Spinal cord (tissue), 10 donors: Measurements from ENCODE around the gene GAPDHS. TPM values are rescaled to one million over a fixed set of nuclear protein-coding genes. Genes with fewer than 3 reads are reported as not detected.

Source experiments
- DNase-seq, 6 donors: peaks; one replicate each; pipeline versions ENCODE4 v3.0.0 to v3.0.0-alpha.2; 2013 to 2015; ENCODE audit warnings: low spot score in 6 of 6, low read depth in 4 of 6
- H3K27ac ChIP-seq: one replicate; pipeline ENCODE4 v1.5.1; 2013; ENCODE audit warnings: low read depth, low read length, control low read depth
- H3K27me3 ChIP-seq: one replicate; pipeline ENCODE4 v1.6.1; 2013; ENCODE audit warnings: low read length; ENCODE audit not compliant: control insufficient read depth, insufficient read depth
- H3K36me3 ChIP-seq: one replicate; pipeline ENCODE4 v1.6.1; 2013; ENCODE audit warnings: low read length; ENCODE audit not compliant: control insufficient read depth, insufficient read depth
- H3K4me1 ChIP-seq: one replicate; pipeline ENCODE4 v1.6.1; 2013; ENCODE audit warnings: low read length; ENCODE audit not compliant: control insufficient read depth, insufficient read depth
- H3K4me3 ChIP-seq: one replicate; pipeline ENCODE4 v1.5.1; 2013; ENCODE audit warnings: low read depth, low read length, control low read depth
- H3K9me3 ChIP-seq: one replicate; pipeline ENCODE4 v1.6.1; 2013; ENCODE audit warnings: low read length; ENCODE audit not compliant: control insufficient read depth, insufficient read depth
- WGBS: methylation state at CpG from one replicate; pipeline ENCODE4 v1.1.5; 2013; ENCODE audit warnings: missing lambda C conversion rate; ENCODE audit not compliant: insufficient coverage; 5-methylcytosine and 5-hydroxymethylcytosine counted together
- polyA plus RNA-seq, 2 donors: library from polyadenylated mRNA; unstranded; fragments of 120-200 nt; gene quantifications; one replicate each; pipeline ENCODE4 v1.2.1, GENCODE V29; 2013; ENCODE audit not compliant: insufficient read length in 2 of 2
- total RNA-seq, 2 donors: library from RNA; depleted of rRNA in 1 of 2; stranded (reverse); fragments of 120-200 nt in 1 of 2; fragments of >200 nt in 1 of 2; gene quantifications; one replicate each; pipeline versions ENCODE4 v1.2.3 to v1.2.4, GENCODE V29; 2013 to 2014
- donor health status: healthy.

GAPDHS gene
- total and polyA plus RNA-seq, 4 donors, result 0.11 TPM; not detected in 3

- Histone ChIP-seq H3K4me3 (peak overlapping the region; percentile 4), H3K36me3 (no peaks in the 10 kb centered on the region), H3K9me3 (no peaks in the 10 kb centered on the region), H3K27ac (no peak overlapping the region), H3K27me3 (peaks cover 64% of the 10 kb centered on the region), H3K4me1 (peaks cover 22% of the 10 kb centered on the region)
- WGBS, result under 1% methylated on average over 39 of the region's 39 CpGs
- DNase-seq, result peak in 4 of 6 donors; percentile 29 to 82 (median 56)
Measured at GRCh38 chr19:35509861-35510625, 23.2 kb upstream of the GAPDHS start.

GRCh38 chr19:35510626-35510964 lies 22.7 kb upstream of the GAPDHS start:
- peaks cover 22% of the 10 kb centered on the region for H3K4me1 ChIP-seq
- DNase-seq, result no peak
- peaks cover 64% of the 10 kb centered on the region for H3K27me3 ChIP-seq
- WGBS, result 15% methylated on average over 12 of the region's 15 CpGs
- no peak overlapping the region for H3K27ac ChIP-seq
- H3K36me3 ChIP-seq, result no peaks in the 10 kb centered on the region
- H3K9me3 ChIP-seq, result no peaks in the 10 kb centered on the region
- peak overlapping the region; percentile 4 for H3K4me3 ChIP-seq

- DNase-seq, result no peak
- H3K4me3 ChIP-seq, result no peak overlapping the region
- H3K27me3 ChIP-seq, result peaks cover 59% of the 10 kb centered on the region
- 94% methylated on average over 6 of the region's 7 CpGs for WGBS
- no peaks in the 10 kb centered on the region for H3K36me3 ChIP-seq
- no peaks in the 10 kb centered on the region for H3K9me3 ChIP-seq
- no peak overlapping the region for H3K27ac ChIP-seq
- peaks cover 22% of the 10 kb centered on the region for H3K4me1 ChIP-seq
Measured at GRCh38 chr19:35511337-35511736, 21.9 kb upstream of the GAPDHS start.

- no peak overlapping the region for H3K27ac ChIP-seq
- peak in 1 of 6 donors; percentile 4 for DNase-seq
- peaks cover 53% of the 10 kb centered on the region for H3K27me3 ChIP-seq
- no peaks in the 10 kb centered on the region for H3K9me3 ChIP-seq
- H3K36me3 ChIP-seq, result no peaks in the 10 kb centered on the region
- 51% methylated on average over 14 of the region's 15 CpGs for WGBS
- no peak overlapping the region for H3K4me3 ChIP-seq
- peaks cover 22% of the 10 kb centered on the region for H3K4me1 ChIP-seq
Measured at GRCh38 chr19:35512831-35513627, 20.2 kb upstream of the GAPDHS start.

GRCh38 chr19:35513628-35514281 lies 19.5 kb upstream of the GAPDHS start, which contains the start of gene DMKN:
Gene DMKN, minus strand, starts transcription at chr19:35513649. Its CDS starts 174 bp downstream, at chr19:35513475.
- no peak within 1 kb of the TSS for H3K27ac ChIP-seq
- no peaks in the 10 kb centered on the region for H3K36me3 ChIP-seq
- no peaks in the 10 kb centered on the region for H3K9me3 ChIP-seq
- WGBS, result 12% methylated on average over 12 of the region's 15 CpGs
- H3K27me3 ChIP-seq, result peaks cover 47% of the 10 kb centered on the region
- peaks cover 22% of the 10 kb centered on the region for H3K4me1 ChIP-seq
- H3K4me3 ChIP-seq, result no peak within 1 kb of the TSS
- no peak for DNase-seq

GRCh38 chr19:35514282-35514809 lies 18.9 kb upstream of the GAPDHS start:
- peaks cover 42% of the 10 kb centered on the region for H3K27me3 ChIP-seq
- no peaks in the 10 kb centered on the region for H3K36me3 ChIP-seq
- H3K9me3 ChIP-seq, result no peaks in the 10 kb centered on the region

GRCh38 chr19:35516310-35516709 lies 16.9 kb upstream of the GAPDHS start:
- H3K9me3 ChIP-seq, result no peaks in the 10 kb centered on the region
- DNase-seq, result no peak
- H3K27me3 ChIP-seq, result peaks cover 23% of the 10 kb centered on the region
- no CpG with 5 or more reads among the region's 3 CpGs for WGBS
- no peak overlapping the region for H3K27ac ChIP-seq
- no peak overlapping the region for H3K4me3 ChIP-seq
- peaks cover 9% of the 10 kb centered on the region for H3K4me1 ChIP-seq
- H3K36me3 ChIP-seq, result no peaks in the 10 kb centered on the region

More at GRCh38 chr19:35514282-35514809, 18.9 kb upstream of the GAPDHS start:
- Histone ChIP-seq H3K4me1 (peaks cover 22% of the 10 kb centered on the region), H3K4me3 (no peak overlapping the region), H3K27ac (no peak overlapping the region)
- WGBS, result 14% methylated on average over 20 of the region's 20 CpGs
- DNase-seq, result no peak

GRCh38 chr19:35517342-35517741 lies 15.9 kb upstream of the GAPDHS start:
- WGBS, result 80% methylated on average over 2 of the region's 2 CpGs
- H3K9me3 ChIP-seq, result no peaks in the 10 kb centered on the region
- H3K4me1 ChIP-seq, result peaks cover 9% of the 10 kb centered on the region
- H3K27me3 ChIP-seq, result peaks cover 18% of the 10 kb centered on the region
- H3K4me3 ChIP-seq, result no peak overlapping the region
- no peak overlapping the region for H3K27ac ChIP-seq
- DNase-seq, result no peak
- H3K36me3 ChIP-seq, result no peaks in the 10 kb centered on the region

- 79% methylated on average over 5 of the region's 6 CpGs for WGBS
- no peak for DNase-seq
- H3K27me3 ChIP-seq, result peaks cover 9% of the 10 kb centered on the region
- peaks cover 7% of the 10 kb centered on the region for H3K4me1 ChIP-seq
- no peak overlapping the region for H3K4me3 ChIP-seq
- H3K9me3 ChIP-seq, result no peaks in the 10 kb centered on the region
- no peaks in the 10 kb centered on the region for H3K36me3 ChIP-seq
- H3K27ac ChIP-seq, result no peak overlapping the region
Measured at GRCh38 chr19:35518313-35518712, 14.9 kb upstream of the GAPDHS start.
